IPS-NIHi11 (cell line): ENCODE results near the gene HHAT.
A peak's percentile ranks its signal among the peaks of the same experiment; 100 is the strongest.

Source experiments
- DNase-seq: peaks from one replicate; pipeline ENCODE4 v3.0.0; 2012; ENCODE audit warnings: mixed read lengths, low spot score

HHAT gene

GRCh38 chr1:210441028-210441427, 112.3 kb downstream of the HHAT start:
- DNase-seq, result no peak

GRCh38 chr1:210445485-210445884, 116.8 kb downstream of the HHAT start:
- DNase-seq, result no peak

- no peak for DNase-seq
Observed at GRCh38 chr1:210445931-210446330, 117.2 kb downstream of the HHAT start.

GRCh38 chr1:210446479-210446878, 117.8 kb downstream of the HHAT start:
- DNase-seq, result no peak

- DNase-seq, result no peak
Observed at GRCh38 chr1:210447456-210448057, 118.9 kb downstream of the HHAT start.

GRCh38 chr1:210448297-210448892, 119.7 kb downstream of the HHAT start:
- peak; percentile 65 for DNase-seq

GRCh38 chr1:210455840-210456603, 127.3 kb downstream of the HHAT start:
- DNase-seq, result no peak

- no peak for DNase-seq
Observed at GRCh38 chr1:210456731-210457255, 128.1 kb downstream of the HHAT start.

GRCh38 chr1:210457568-210457967, 128.9 kb downstream of the HHAT start:
- no peak for DNase-seq

- no peak for DNase-seq
Observed at GRCh38 chr1:210464519-210465039, 135.9 kb downstream of the HHAT start.

- DNase-seq, result no peak
Observed at GRCh38 chr1:210465150-210465549, 136.4 kb downstream of the HHAT start.

GRCh38 chr1:210467440-210468043, 138.8 kb downstream of the HHAT start:
- no peak for DNase-seq

- DNase-seq, result no peak
Observed at GRCh38 chr1:210469441-210469840, 140.7 kb downstream of the HHAT start.

GRCh38 chr1:210475321-210475720, 146.6 kb downstream of the HHAT start:
- no peak for DNase-seq

- no peak for DNase-seq
Observed at GRCh38 chr1:210475806-210476205, 147.1 kb downstream of the HHAT start.

GRCh38 chr1:210476730-210477129, 148.0 kb downstream of the HHAT start:
- DNase-seq, result no peak

GRCh38 chr1:210477328-210477924, 148.7 kb downstream of the HHAT start:
- DNase-seq, result no peak

- no peak for DNase-seq
Observed at GRCh38 chr1:210478820-210479219, 150.1 kb downstream of the HHAT start.

- DNase-seq, result no peak
Observed at GRCh38 chr1:210482491-210482890, 153.8 kb downstream of the HHAT start.

GRCh38 chr1:210482945-210483617, 154.4 kb downstream of the HHAT start:
- no peak for DNase-seq

- no peak for DNase-seq
Observed at GRCh38 chr1:210483821-210484220, 155.1 kb downstream of the HHAT start.
